ENCODE results near the gene IGF2R.

- TF ChIP-seq, protein P1, sequence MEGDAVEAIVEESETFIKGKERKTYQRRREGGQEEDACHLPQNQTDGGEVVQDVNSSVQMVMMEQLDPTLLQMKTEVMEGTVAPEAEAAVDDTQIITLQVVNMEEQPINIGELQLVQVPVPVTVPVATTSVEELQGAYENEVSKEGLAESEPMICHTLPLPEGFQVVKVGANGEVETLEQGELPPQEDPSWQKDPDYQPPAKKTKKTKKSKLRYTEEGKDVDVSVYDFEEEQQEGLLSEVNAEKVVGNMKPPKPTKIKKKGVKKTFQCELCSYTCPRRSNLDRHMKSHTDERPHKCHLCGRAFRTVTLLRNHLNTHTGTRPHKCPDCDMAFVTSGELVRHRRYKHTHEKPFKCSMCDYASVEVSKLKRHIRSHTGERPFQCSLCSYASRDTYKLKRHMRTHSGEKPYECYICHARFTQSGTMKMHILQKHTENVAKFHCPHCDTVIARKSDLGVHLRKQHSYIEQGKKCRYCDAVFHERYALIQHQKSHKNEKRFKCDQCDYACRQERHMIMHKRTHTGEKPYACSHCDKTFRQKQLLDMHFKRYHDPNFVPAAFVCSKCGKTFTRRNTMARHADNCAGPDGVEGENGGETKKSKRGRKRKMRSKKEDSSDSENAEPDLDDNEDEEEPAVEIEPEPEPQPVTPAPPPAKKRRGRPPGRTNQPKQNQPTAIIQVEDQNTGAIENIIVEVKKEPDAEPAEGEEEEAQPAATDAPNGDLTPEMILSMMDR (IDR thresholded peaks at IDR 0.05; ENCODE audit: borderline replicate concordance, extremely low read depth, low read length, poor library complexity, severe bottlenecking) = no peak
- no peak for TF ChIP-seq EZH2 (IDR thresholded peaks at IDR 0.05; ENCODE audit: borderline replicate concordance, low read depth, low read length, severe bottlenecking)
These were observed 14.0 kb downstream of the IGF2R start for GRCh38 chr6:159982731-159983506.
